Neural cell (in vitro differentiated cells): ENCODE data around the gene ZNF587. TPM values are rescaled to one million over a fixed set of nuclear protein-coding genes. Genes with fewer than 3 reads are reported as not detected.

Experiments
- H2AFZ ChIP-seq: fragments of 200-600, 300-800 bp; sonication (generic), shearing (Covaris generic); 2 replicates; pipeline ENCODE4 v1.6.0; 2014; ENCODE audit warnings: low read depth, mild to moderate bottlenecking, antibody characterized with exemption, low read length, moderate library complexity
- H3F3A ChIP-seq: fragments of 200-600 bp; shearing (Covaris generic); 2 replicates; pipeline ENCODE4 v1.6.1; 2016; ENCODE audit warnings: mild to moderate bottlenecking, moderate library complexity, mixed read lengths, antibody characterized with exemption, low read length; ENCODE audit not compliant: insufficient read depth, poor library complexity, severe bottlenecking
- H3K27ac ChIP-seq: fragments of 200-600, 300-800 bp; sonication (generic), shearing (Covaris generic); 2 replicates; pipeline ENCODE4 v1.5.1; 2014; ENCODE audit warnings: mild to moderate bottlenecking, low read length, moderate library complexity
- H3K27me3 ChIP-seq: fragments of 300-800, 200-600 bp; sonication (generic), shearing (Covaris generic); 2 replicates; pipeline ENCODE4 v1.6.0; 2014; ENCODE audit warnings: mild to moderate bottlenecking, low read depth, low read length, moderate library complexity; ENCODE audit not compliant: insufficient read depth
- H3K36me3 ChIP-seq: fragments of 300-800, 200-600 bp; sonication (generic), shearing (Covaris generic); 2 replicates; pipeline ENCODE4 v1.5.1; 2014; ENCODE audit warnings: mild to moderate bottlenecking, antibody characterized with exemption, low read length, moderate library complexity; ENCODE audit not compliant: insufficient read depth
- H3K4me2 ChIP-seq: fragments of 300-800, 200-600 bp; sonication (generic), shearing (Covaris generic); 2 replicates; pipeline ENCODE4 v1.6.0; 2014; ENCODE audit warnings: mild to moderate bottlenecking, low read length
- H3K4me3 ChIP-seq: fragments of 300-800, 200-600 bp; sonication (generic), shearing (Covaris generic); 2 replicates; pipeline ENCODE4 v1.5.1; 2014; ENCODE audit warnings: mild to moderate bottlenecking, low read length, moderate library complexity
- H3K79me2 ChIP-seq: fragments of 200-600 bp; shearing (Covaris generic); replicated peaks from 2 replicates; pipeline ENCODE4 v1.6.0; 2014; ENCODE audit warnings: mild to moderate bottlenecking, low read length, moderate library complexity; ENCODE audit not compliant: insufficient read depth
- H3K9ac ChIP-seq: fragments of 300-800, 200-600 bp; sonication (generic), shearing (Covaris generic); 2 replicates; pipeline ENCODE4 v1.6.1; 2016; ENCODE audit warnings: mild to moderate bottlenecking, low read length, mixed read lengths
- H3K9me2 ChIP-seq: fragments of 200-600 bp; shearing (Covaris generic); 2 replicates; pipeline ENCODE4 v1.6.1; 2016; ENCODE audit warnings: mild to moderate bottlenecking, low read length, mixed read lengths; ENCODE audit not compliant: insufficient read depth
- H3K9me3 ChIP-seq: fragments of 200-600, 300-800 bp; sonication (generic), shearing (Covaris generic); 2 replicates; pipeline ENCODE4 v1.6.1; 2016; ENCODE audit warnings: mild to moderate bottlenecking, mixed run types, low read length, moderate library complexity, mixed read lengths
- H4K20me1 ChIP-seq: fragments of 200-600 bp; shearing (Covaris generic); 2 replicates; pipeline ENCODE4 v1.6.1; 2016; ENCODE audit warnings: mild to moderate bottlenecking, mixed run types; ENCODE audit not compliant: insufficient read depth
- CTCF ChIP-seq: fragments of 450-650 bp; IDR thresholded peaks from 2 replicates; pipeline ENCODE4 v1.5.1; 2014; ENCODE audit warnings: antibody characterized with exemption, mild to moderate bottlenecking, moderate library complexity; ENCODE audit not compliant: poor library complexity, severe bottlenecking
- EP300 ChIP-seq: fragments of 450-650 bp; conservative IDR thresholded peaks from 2 replicates; pipeline ENCODE4 v1.6.1; 2014; ENCODE audit warnings: antibody characterized with exemption, mild to moderate bottlenecking, moderate library complexity; ENCODE audit not compliant: poor library complexity, severe bottlenecking
- EZH2 ChIP-seq: fragments of 200-600, 300-800 bp; shearing (Covaris generic), sonication (generic); IDR thresholded peaks from 2 replicates; pipeline ENCODE4 v1.6.1; 2014; ENCODE audit warnings: antibody characterized with exemption, low read length, borderline replicate concordance, mild to moderate bottlenecking; ENCODE audit not compliant: insufficient read depth, poor library complexity, severe bottlenecking
- MXI1 ChIP-seq: fragments of 450-650 bp; conservative IDR thresholded peaks from 2 replicates; pipeline ENCODE4 v1.6.1; 2014; ENCODE audit warnings: antibody characterized with exemption, mild to moderate bottlenecking; ENCODE audit not compliant: poor library complexity, severe bottlenecking
- POLR2AphosphoS5 ChIP-seq: IDR thresholded peaks from 2 replicates; pipeline ENCODE4 v1.6.1; 2012
- RAD21 ChIP-seq: fragments of 450-650 bp; conservative IDR thresholded peaks from 2 replicates; pipeline ENCODE4 v1.6.1; 2014; ENCODE audit warnings: antibody characterized with exemption, mild to moderate bottlenecking, moderate library complexity
- REST ChIP-seq: IDR thresholded peaks from 2 replicates; pipeline ENCODE4 v1.6.1; 2012; ENCODE audit warnings: borderline replicate concordance
- SMC3 ChIP-seq: fragments of 450-650 bp; conservative IDR thresholded peaks from 2 replicates; pipeline ENCODE4 v1.6.1; 2014; ENCODE audit warnings: antibody characterized with exemption, mild to moderate bottlenecking, moderate library complexity; ENCODE audit not compliant: poor library complexity
- TAF1 ChIP-seq: IDR thresholded peaks from 2 replicates; pipeline ENCODE4 v1.6.1; 2012; ENCODE audit warnings: low read depth
- polyA plus RNA-seq: library from polyadenylated mRNA; depleted of rRNA; stranded (reverse); fragments of >200 nt; gene quantifications from 2 replicates; pipeline ENCODE4 v1.2.3, GENCODE V29; 2014

The ZNF587 gene
- polyA plus RNA-seq, 1 donor from 2014 or later = 16.8 TPM

GRCh38 chr19:57814505-57815246, 35.0 kb upstream of the ZNF587 start, which contains the start of gene ZNF552:
ZNF552 (minus strand) TSS chr19:57814913; CDS start chr19:57814743, 170 bp downstream.
- Histone ChIP-seq H3K4me3 (peak within 1 kb of the TSS; percentile 94), H4K20me1 (no peaks in the 10 kb centered on the region), H3F3A (no peaks in the 10 kb centered on the region), H3K27ac (peak within 1 kb of the TSS; percentile 79), H3K9ac (peak within 1 kb of the TSS; percentile 83), H3K27me3 (no peaks in the 10 kb centered on the region), H3K9me2 (no peaks in the 10 kb centered on the region), H3K36me3 (no peaks in the 10 kb centered on the region), H3K9me3 (no peaks in the 10 kb centered on the region), H3K4me2 (peak within 1 kb of the TSS; percentile 70), H3K79me2 (peaks cover 6% of the 10 kb centered on the region), H2AFZ (peak within 1 kb of the TSS; percentile 53)
- no peak for TF ChIP-seq EZH2
- peak; percentile 69 for TF ChIP-seq TAF1
- TF ChIP-seq EP300 = no peak
- TF ChIP-seq REST = peak; percentile 13
- peak; percentile 53 for TF ChIP-seq SMC3
- TF ChIP-seq POLR2AphosphoS5 = peak; percentile 83
- TF ChIP-seq MXI1 = peak; percentile 95
- TF ChIP-seq RAD21 = peak; percentile 27
- peak; percentile 29 for TF ChIP-seq CTCF

- H2AFZ ChIP-seq = peak overlapping the region; percentile 53
- H3F3A ChIP-seq = no peaks in the 10 kb centered on the region
- no peaks in the 10 kb centered on the region for H3K9me3 ChIP-seq
- H3K36me3 ChIP-seq = no peaks in the 10 kb centered on the region
- peak overlapping the region; percentile 65 for H3K4me2 ChIP-seq
- peaks cover 6% of the 10 kb centered on the region for H3K79me2 ChIP-seq
- H3K27ac ChIP-seq = peak overlapping the region; percentile 79
- no peaks in the 10 kb centered on the region for H4K20me1 ChIP-seq
- TF ChIP-seq TAF1 (no peak), EP300 (no peak), POLR2AphosphoS5 (no peak), REST (no peak), EZH2 (no peak), RAD21 (no peak), CTCF (no peak), MXI1 (no peak), SMC3 (no peak)
- peak overlapping the region; percentile 83 for H3K9ac ChIP-seq
- H3K27me3 ChIP-seq = no peaks in the 10 kb centered on the region
- no peaks in the 10 kb centered on the region for H3K9me2 ChIP-seq
- peak overlapping the region; percentile 94 for H3K4me3 ChIP-seq
These were observed 34.2 kb upstream of the ZNF587 start for GRCh38 chr19:57815247-57816075.
